Measurements from ENCODE around the gene ADAP1.
"Not testable (repeated sequence)": the region's sequence is repeated elsewhere in the genome, so short reads cannot be mapped to it uniquely, and the experiment has no call there.

ADAP1 gene

DNA sequence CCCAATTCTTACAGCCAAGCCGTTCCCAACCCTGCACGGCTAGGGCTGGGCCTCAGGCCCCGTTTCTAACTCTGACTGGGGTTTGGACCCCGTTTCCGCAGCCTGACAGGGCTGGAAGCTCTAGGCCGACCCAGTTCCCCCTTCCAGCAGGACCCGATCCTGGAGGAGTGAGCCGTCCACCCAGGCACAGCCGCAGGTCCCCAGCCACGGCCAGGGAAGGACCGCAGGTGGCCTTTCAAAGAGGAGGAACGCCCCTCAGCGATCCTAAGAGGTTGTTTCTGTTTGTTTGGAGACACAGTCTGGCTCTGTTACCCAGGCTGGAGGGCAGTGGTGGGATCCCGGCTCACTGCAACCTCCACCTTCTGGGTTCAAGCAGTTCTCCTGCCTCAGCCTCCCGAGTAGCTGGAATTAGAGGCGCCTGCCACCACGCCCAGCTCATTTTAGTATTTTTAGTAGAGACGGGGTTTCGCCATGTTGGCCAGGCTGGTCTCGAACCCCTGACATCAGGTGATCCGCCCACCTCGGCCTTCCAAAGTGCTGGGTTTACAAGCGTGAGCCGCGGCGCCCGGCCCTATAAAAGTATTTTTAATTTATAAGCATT is 78.9 kb downstream of the ADAP1 start:
- TF ChIP-seq, protein P1, sequence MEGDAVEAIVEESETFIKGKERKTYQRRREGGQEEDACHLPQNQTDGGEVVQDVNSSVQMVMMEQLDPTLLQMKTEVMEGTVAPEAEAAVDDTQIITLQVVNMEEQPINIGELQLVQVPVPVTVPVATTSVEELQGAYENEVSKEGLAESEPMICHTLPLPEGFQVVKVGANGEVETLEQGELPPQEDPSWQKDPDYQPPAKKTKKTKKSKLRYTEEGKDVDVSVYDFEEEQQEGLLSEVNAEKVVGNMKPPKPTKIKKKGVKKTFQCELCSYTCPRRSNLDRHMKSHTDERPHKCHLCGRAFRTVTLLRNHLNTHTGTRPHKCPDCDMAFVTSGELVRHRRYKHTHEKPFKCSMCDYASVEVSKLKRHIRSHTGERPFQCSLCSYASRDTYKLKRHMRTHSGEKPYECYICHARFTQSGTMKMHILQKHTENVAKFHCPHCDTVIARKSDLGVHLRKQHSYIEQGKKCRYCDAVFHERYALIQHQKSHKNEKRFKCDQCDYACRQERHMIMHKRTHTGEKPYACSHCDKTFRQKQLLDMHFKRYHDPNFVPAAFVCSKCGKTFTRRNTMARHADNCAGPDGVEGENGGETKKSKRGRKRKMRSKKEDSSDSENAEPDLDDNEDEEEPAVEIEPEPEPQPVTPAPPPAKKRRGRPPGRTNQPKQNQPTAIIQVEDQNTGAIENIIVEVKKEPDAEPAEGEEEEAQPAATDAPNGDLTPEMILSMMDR (IDR thresholded peaks at IDR 0.05; ENCODE audit: borderline replicate concordance, control extremely low read depth, extremely low read depth, insufficient read depth, missing control alignments): no peak
- in situ Hi-C loops (cut with MboI; ENCODE audit: low sequenced_read_pairs, unreplicated experiment): loop anchor here (10.0 kb wide), 1 partner anchor 561 kb away; no protein-coding TSS in a partner anchor
- DNase-seq (ENCODE audit: low spot score): no peak

DNA sequence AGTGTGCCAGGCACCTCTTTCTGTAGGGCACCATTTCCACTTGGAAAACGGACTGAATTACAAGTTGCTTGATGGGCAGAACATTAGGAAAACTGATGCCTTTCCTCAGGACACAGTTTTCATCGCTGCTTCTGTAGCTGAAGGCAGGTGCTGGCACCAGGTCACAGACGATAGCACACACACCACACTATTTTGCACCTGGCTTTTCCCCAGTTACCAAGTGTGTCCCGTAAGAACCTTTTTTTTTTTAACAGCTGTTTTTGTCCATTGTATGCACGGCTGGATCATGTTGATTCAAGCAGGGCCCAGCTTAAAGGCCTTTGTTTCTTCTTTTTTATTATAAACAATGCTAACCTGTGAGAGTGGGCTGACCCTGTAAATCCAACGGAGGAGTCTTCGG is 79.4 kb downstream of the ADAP1 start:
- TF ChIP-seq, protein P1 (IDR thresholded peaks at IDR 0.05; ENCODE audit: borderline replicate concordance, control extremely low read depth, extremely low read depth, insufficient read depth, missing control alignments): no peak
- DNase-seq (ENCODE audit: low spot score): no peak
- in situ Hi-C loops (cut with MboI; ENCODE audit: low sequenced_read_pairs, unreplicated experiment): loop anchor here (10.0 kb wide), 1 partner anchor 560 kb away; no protein-coding TSS in a partner anchor

DNA sequence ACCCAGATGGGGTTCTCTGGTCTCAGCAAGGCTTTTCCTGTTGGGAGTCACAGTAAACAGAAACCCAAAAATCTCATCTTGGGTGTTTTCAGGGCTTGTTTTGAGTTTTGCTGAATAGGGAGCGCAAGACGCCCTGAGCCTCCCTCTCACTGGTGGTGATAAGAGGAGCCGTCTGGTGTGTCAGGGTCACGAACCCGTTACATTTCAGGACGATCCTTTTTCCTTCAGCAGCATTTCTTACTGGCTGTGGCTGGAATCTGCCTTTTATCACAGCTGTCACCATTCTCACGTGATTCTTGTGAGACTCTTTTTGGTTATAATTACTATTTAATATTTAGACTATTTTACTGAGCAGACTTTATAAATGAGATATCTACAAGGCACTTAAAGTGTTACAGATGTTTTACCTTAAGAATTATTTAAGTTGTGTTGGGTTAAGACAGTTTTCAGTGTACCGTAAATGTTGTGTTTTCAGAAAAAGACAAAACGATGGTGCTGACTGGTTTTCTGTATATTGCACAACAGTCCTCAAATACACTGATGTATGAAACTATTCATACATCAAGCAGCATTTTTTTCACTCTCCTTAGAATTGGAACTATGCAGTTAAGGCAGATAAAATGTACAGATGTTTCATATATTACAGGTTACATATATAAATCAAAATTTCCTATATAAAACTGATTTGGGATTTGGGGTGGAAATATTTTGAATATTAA is 80.3 kb downstream of the ADAP1 start:
- no peak for DNase-seq (ENCODE audit: low spot score)
- TF ChIP-seq, protein P1 (IDR thresholded peaks at IDR 0.05; ENCODE audit: borderline replicate concordance, control extremely low read depth, extremely low read depth, insufficient read depth, missing control alignments): no peak
- in situ Hi-C loops (cut with MboI; ENCODE audit: low sequenced_read_pairs, unreplicated experiment): loop anchor here (5.0 to 10.0 kb wide), 2 partner anchors 87 to 559 kb away; no protein-coding TSS in a partner anchor

DNA sequence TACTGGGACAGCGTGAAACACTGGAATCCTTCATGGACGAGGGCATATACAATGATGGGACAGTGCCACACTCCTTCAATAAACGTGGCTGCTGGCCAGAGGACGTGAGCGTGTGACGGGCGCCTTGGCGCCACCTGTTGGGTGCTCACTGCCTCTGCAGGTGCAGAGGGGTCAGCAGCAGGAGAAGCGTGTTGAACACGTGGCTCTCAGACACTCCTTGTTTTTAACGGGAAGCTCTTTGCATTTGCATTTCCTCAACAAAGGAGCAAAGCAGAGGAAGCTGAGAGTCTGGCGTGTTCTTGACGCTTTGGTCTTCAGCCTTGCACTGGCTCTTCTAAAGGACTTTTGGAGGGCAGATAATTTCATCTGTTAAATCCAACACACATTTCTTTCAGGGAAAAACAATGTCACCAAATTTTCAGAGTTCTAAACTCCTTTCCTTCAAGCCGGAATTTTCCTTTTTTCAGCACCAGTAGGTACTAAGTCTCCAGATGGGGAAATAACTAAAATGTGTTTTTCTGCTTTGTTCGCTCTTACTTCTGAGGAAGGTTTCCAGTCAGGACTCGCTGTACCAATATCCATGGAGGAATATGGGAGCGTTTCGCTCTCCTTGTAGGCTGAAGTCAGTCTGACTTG is 81.0 kb downstream of the ADAP1 start:
- TF ChIP-seq, protein P1 (IDR thresholded peaks at IDR 0.05; ENCODE audit: borderline replicate concordance, control extremely low read depth, extremely low read depth, insufficient read depth, missing control alignments): peak; percentile 93
- in situ Hi-C loops (cut with MboI; ENCODE audit: low sequenced_read_pairs, unreplicated experiment): loop anchor here (5.0 to 10.0 kb wide), 2 partner anchors 86 to 559 kb away; no protein-coding TSS in a partner anchor
- peak; percentile 88 for DNase-seq (ENCODE audit: low spot score)

DNA sequence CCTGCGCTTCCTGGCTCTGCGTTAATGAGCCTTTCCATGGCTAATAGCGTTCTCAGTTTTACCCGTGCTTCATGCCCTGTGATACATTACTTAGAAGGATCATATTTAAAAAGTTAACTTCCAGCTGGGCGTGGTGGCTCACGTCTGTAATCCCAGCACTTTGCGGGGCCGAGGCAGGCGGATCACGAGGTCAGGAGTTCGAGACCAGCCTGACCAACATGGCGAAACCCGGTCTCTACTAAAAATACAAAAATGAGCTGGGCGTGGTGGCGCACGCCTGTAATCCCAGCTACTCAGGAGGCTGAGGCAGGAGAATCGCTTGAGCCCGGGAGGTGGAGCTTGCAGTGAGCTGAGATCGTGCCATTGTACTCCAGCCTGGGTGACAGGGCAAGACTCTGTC is 81.8 kb downstream of the ADAP1 start:
- not testable (repeated sequence) for DNase-seq (ENCODE audit: low spot score)
- in situ Hi-C loops (cut with MboI; ENCODE audit: low sequenced_read_pairs, unreplicated experiment): loop anchor here (5.0 to 10.0 kb wide), 2 partner anchors 85 to 558 kb away; no protein-coding TSS in a partner anchor

DNA sequence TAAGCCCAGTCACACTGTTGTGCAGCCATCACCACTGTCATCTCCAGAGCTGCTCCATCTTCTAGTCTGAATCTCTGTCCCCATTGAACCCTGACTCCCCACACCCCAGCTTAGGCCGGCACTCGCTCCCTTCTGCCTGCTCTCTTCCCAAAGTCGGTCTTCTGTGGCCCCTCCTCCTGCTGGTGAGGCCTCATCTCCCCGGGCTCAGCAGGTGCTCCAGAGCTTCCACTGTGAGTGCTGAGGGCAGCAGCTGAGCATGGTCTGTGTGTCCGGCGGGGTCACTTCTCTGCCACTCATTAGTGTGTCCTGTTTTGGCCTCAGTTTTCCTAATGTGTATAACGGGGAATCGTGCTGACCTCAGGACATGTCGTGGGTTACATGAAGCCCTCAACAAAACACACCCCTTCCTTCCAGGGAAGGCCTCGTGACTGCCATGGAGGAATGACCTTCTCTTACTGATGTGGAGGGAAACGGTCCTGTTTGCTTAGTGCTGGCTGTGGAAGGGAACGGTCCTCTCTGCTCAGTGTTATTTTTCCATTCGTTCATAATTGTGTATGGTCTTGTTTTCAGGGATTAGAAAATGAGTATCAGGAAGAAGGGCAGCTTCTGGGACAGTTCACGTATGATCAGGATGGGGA is 82.5 kb downstream of the ADAP1 start:
- DNase-seq (ENCODE audit: low spot score): no peak
- TF ChIP-seq, protein P1 (IDR thresholded peaks at IDR 0.05; ENCODE audit: borderline replicate concordance, control extremely low read depth, extremely low read depth, insufficient read depth, missing control alignments): no peak
- in situ Hi-C loops (cut with MboI; ENCODE audit: low sequenced_read_pairs, unreplicated experiment): loop anchor here (5.0 to 10.0 kb wide), 2 partner anchors 85 to 557 kb away; no protein-coding TSS in a partner anchor
